Embryonic facial prominence (tissue), 1 donor: Measurements from ENCODE around the gene DAAM1.
A peak's percentile ranks its signal among the peaks of the same experiment; 100 is the strongest.

Experiments used
- DNase-seq: peaks from one replicate; pipeline ENCODE4 v3.0.0-alpha.2; 2016; ENCODE audit errors: extremely low spot score

The DAAM1 gene

GRCh38 chr14:59221568-59221967, 33.1 kb downstream of the DAAM1 start:
- no peak for DNase-seq

GRCh38 chr14:59224341-59224740, 35.9 kb downstream of the DAAM1 start:
- DNase-seq = no peak

GRCh38 chr14:59225281-59225680, 36.8 kb downstream of the DAAM1 start:
- no peak for DNase-seq

- no peak for DNase-seq
Measured at GRCh38 chr14:59228421-59228820, 40.0 kb downstream of the DAAM1 start.

- DNase-seq = no peak
Measured at GRCh38 chr14:59229653-59230406, 41.4 kb downstream of the DAAM1 start.

- DNase-seq = no peak
Measured at GRCh38 chr14:59236195-59236594, 47.7 kb downstream of the DAAM1 start.

- no peak for DNase-seq
Measured at GRCh38 chr14:59238216-59238615, 49.7 kb downstream of the DAAM1 start.

- no peak for DNase-seq
Measured at GRCh38 chr14:59239022-59239421, 50.6 kb downstream of the DAAM1 start.

GRCh38 chr14:59240356-59240755, 51.9 kb downstream of the DAAM1 start:
- DNase-seq = no peak

- DNase-seq = no peak
Measured at GRCh38 chr14:59241121-59241520, 52.7 kb downstream of the DAAM1 start.

GRCh38 chr14:59243174-59243573, 54.7 kb downstream of the DAAM1 start:
- DNase-seq = no peak

- no peak for DNase-seq
Measured at GRCh38 chr14:59244581-59244980, 56.1 kb downstream of the DAAM1 start.

GRCh38 chr14:59245809-59246295, 57.4 kb downstream of the DAAM1 start:
- DNase-seq = no peak

- DNase-seq = no peak
Measured at GRCh38 chr14:59246566-59246965, 58.1 kb downstream of the DAAM1 start.

GRCh38 chr14:59247801-59248584, 59.5 kb downstream of the DAAM1 start:
- no peak for DNase-seq

- no peak for DNase-seq
Measured at GRCh38 chr14:59249029-59249428, 60.6 kb downstream of the DAAM1 start.

- DNase-seq = no peak
Measured at GRCh38 chr14:59251811-59252771, 63.6 kb downstream of the DAAM1 start.

- DNase-seq = no peak
Measured at GRCh38 chr14:59252772-59253500, 64.5 kb downstream of the DAAM1 start.

- no peak for DNase-seq
Measured at GRCh38 chr14:59253527-59253926, 65.1 kb downstream of the DAAM1 start.

GRCh38 chr14:59254146-59254910, 65.9 kb downstream of the DAAM1 start:
- peak; percentile 18 for DNase-seq
